ENCODE measurements around the gene TUBA4B. TPM values are rescaled to one million over a fixed set of nuclear protein-coding genes. Genes with fewer than 3 reads are reported as not detected.

The TUBA4B gene
- total RNA-seq, 1 donor from 2014 or later, result not detected

DNA sequence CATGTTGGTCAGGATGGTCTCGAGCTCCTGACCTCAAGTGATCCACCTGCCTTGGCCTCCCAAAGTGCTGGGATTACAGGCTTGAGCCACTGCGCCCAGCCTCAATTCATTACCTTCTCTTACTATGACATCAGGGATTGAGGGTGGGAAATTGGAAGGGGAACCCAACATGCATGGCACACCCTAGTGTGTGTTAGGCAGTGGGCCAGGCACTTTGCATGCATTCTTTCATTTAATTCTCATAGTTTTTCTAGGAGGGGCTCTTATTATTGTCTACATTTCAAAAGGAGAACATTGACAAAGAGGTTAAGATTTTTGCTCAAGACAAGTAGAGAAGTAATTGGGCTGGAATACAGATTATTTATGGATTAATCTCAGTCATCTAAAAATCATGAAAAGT, 15.3 kb downstream of the TUBA4B start:
- no peak overlapping the region for H3K4me3 Mint-ChIP-seq (ENCODE audit: unreplicated experiment)
- H3K4me1 Mint-ChIP-seq (ENCODE audit: unreplicated experiment), result no peaks in the 10 kb centered on the region
- H3K9me3 Mint-ChIP-seq (ENCODE audit: unreplicated experiment), result no peaks in the 10 kb centered on the region
- H3K27me3 Mint-ChIP-seq (ENCODE audit: unreplicated experiment), result peaks cover 4% of the 10 kb centered on the region
- no peaks in the 10 kb centered on the region for H3K36me3 Mint-ChIP-seq (ENCODE audit: unreplicated experiment)
- DNase-seq (ENCODE audit: extremely low spot score, unreplicated experiment), result no peak
- H3K27ac Mint-ChIP-seq (ENCODE audit: unreplicated experiment), result no peak overlapping the region
- TF ChIP-seq, protein P1, sequence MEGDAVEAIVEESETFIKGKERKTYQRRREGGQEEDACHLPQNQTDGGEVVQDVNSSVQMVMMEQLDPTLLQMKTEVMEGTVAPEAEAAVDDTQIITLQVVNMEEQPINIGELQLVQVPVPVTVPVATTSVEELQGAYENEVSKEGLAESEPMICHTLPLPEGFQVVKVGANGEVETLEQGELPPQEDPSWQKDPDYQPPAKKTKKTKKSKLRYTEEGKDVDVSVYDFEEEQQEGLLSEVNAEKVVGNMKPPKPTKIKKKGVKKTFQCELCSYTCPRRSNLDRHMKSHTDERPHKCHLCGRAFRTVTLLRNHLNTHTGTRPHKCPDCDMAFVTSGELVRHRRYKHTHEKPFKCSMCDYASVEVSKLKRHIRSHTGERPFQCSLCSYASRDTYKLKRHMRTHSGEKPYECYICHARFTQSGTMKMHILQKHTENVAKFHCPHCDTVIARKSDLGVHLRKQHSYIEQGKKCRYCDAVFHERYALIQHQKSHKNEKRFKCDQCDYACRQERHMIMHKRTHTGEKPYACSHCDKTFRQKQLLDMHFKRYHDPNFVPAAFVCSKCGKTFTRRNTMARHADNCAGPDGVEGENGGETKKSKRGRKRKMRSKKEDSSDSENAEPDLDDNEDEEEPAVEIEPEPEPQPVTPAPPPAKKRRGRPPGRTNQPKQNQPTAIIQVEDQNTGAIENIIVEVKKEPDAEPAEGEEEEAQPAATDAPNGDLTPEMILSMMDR (IDR thresholded peaks at IDR 0.05), result no peak

DNA sequence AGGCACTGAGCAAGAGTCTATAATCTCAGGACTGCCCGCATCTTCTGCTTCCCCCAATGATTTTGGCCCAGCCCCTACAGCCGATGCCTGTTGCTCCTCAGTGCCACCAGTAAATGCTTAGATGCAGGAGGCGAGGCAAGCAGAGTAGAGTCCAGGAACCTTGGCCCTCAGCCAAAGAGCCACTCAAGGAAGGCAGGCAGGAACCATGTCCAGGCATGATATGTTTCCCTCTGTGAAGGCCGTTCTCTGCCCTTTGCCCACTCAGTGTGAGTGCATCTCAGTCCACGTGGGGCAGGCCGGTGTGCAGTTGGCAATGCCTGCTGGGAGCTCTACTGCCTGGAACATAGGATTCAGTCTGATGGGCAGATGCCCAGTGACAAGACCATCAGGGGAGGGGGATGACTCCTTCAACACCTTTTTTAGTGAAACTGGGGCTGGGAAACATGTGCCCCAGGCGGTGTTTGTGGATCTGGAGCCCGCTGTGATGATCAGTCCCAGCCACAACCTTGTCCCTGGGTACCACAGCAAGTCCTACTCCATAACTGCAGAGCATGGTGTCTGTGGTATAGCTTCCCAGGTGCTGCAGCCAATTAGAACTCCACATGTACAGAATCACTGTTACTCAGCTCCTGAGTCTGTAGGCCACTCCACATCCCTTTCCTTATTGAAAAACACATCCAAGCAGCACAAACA, 16.5 kb downstream of the TUBA4B start:
- no peaks in the 10 kb centered on the region for H3K36me3 Mint-ChIP-seq (ENCODE audit: unreplicated experiment)
- peaks cover 10% of the 10 kb centered on the region for H3K4me1 Mint-ChIP-seq (ENCODE audit: unreplicated experiment)
- TF ChIP-seq, protein P1 (IDR thresholded peaks at IDR 0.05), result no peak
- no peak overlapping the region for H3K4me3 Mint-ChIP-seq (ENCODE audit: unreplicated experiment)
- DNase-seq (ENCODE audit: extremely low spot score, unreplicated experiment), result no peak
- H3K9me3 Mint-ChIP-seq (ENCODE audit: unreplicated experiment), result no peaks in the 10 kb centered on the region
- H3K27me3 Mint-ChIP-seq (ENCODE audit: unreplicated experiment), result peaks cover 4% of the 10 kb centered on the region
- no peak overlapping the region for H3K27ac Mint-ChIP-seq (ENCODE audit: unreplicated experiment)

DNA sequence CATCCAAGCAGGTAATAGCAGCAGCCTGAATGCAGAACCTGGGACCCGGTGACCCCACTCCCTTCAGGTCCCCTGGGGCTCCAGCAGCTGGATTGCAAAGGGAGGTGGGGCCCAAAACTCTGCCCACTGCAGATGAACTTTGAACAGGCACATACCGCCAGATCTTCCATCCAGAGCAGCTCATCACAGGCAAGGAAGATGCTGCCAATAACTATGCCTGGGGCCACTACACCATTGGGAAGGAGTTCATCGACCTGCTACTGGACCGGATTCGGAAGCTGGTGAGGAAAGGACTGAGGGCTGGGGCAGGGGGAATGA, 17.0 kb downstream of the TUBA4B start:
- no peaks in the 10 kb centered on the region for H3K9me3 Mint-ChIP-seq (ENCODE audit: unreplicated experiment)
- DNase-seq (ENCODE audit: extremely low spot score, unreplicated experiment), result no peak
- no peaks in the 10 kb centered on the region for H3K27me3 Mint-ChIP-seq (ENCODE audit: unreplicated experiment)
- H3K36me3 Mint-ChIP-seq (ENCODE audit: unreplicated experiment), result no peaks in the 10 kb centered on the region
- TF ChIP-seq, protein P1 (IDR thresholded peaks at IDR 0.05), result no peak
- no peak overlapping the region for H3K4me3 Mint-ChIP-seq (ENCODE audit: unreplicated experiment)
- H3K27ac Mint-ChIP-seq (ENCODE audit: unreplicated experiment), result no peak overlapping the region
- peaks cover 14% of the 10 kb centered on the region for H3K4me1 Mint-ChIP-seq (ENCODE audit: unreplicated experiment)

DNA sequence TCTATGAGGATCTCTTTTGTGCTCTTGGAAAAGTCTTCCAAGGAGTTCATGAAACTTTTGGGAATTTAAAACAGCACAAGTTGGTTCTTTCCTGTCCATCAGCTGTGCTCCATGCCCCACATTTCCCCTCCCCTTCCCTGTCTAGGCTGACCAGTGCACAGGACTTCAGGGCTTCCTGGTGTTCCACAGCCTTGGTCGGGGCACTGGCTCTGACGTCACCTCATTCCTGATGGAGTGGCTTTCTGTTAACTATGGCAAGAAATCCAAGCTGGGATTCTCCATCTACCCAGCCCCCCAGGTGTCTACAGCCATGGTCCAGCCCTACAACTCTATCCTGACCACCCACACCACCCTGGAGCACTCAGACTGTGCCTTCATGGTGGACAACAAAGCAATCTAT, 18.0 kb downstream of the TUBA4B start:
- Mint-ChIP-seq H3K9me3 (ENCODE audit: unreplicated experiment) (no peaks in the 10 kb centered on the region), H3K4me3 (ENCODE audit: unreplicated experiment) (no peak overlapping the region), H3K36me3 (ENCODE audit: unreplicated experiment) (no peaks in the 10 kb centered on the region), H3K4me1 (ENCODE audit: unreplicated experiment) (peaks cover 14% of the 10 kb centered on the region), H3K27me3 (ENCODE audit: unreplicated experiment) (no peaks in the 10 kb centered on the region), H3K27ac (ENCODE audit: unreplicated experiment) (no peak overlapping the region)
- no peak for DNase-seq (ENCODE audit: extremely low spot score, unreplicated experiment)
- TF ChIP-seq, protein P1 (IDR thresholded peaks at IDR 0.05), result no peak

DNA sequence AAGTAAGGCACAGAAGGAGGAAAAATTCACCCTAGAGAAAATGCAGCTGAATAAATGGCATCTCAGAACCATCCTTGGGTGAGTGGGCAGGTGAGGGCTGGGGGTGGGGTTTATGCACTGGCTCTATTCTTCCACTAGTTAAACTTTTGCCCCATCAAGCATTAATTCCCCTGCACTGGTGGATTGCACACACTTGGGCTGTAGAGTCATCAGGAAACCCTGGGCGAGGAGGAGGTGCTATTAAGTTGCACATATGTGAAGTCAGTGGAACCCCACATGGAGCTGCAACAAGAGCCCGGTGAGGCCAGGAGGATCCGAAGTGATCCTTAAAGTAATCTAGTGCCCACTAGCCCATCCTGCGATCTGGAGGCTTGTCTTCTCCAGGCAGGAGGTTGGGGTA, 19.3 kb downstream of the TUBA4B start:
- no peaks in the 10 kb centered on the region for H3K9me3 Mint-ChIP-seq (ENCODE audit: unreplicated experiment)
- TF ChIP-seq, protein P1 (IDR thresholded peaks at IDR 0.05), result no peak
- peaks cover 15% of the 10 kb centered on the region for H3K4me1 Mint-ChIP-seq (ENCODE audit: unreplicated experiment)
- no peak overlapping the region for H3K27ac Mint-ChIP-seq (ENCODE audit: unreplicated experiment)
- H3K27me3 Mint-ChIP-seq (ENCODE audit: unreplicated experiment), result no peaks in the 10 kb centered on the region
- no peak for DNase-seq (ENCODE audit: extremely low spot score, unreplicated experiment)
- no peaks in the 10 kb centered on the region for H3K36me3 Mint-ChIP-seq (ENCODE audit: unreplicated experiment)
- no peak overlapping the region for H3K4me3 Mint-ChIP-seq (ENCODE audit: unreplicated experiment)
